HCT116 (cell line): ENCODE measurements around the gene HAO2.

Source experiments
- EZH2phosphoT487 ChIP-seq: fragments of 200-600 bp; IDR thresholded peaks from 2 replicates; pipeline ENCODE4 v1.6.1; 2018; ENCODE audit warnings: antibody characterized with exemption, borderline replicate concordance
- POLR2A ChIP-seq: IDR thresholded peaks from 2 replicates; pipeline ENCODE4 v1.7.0; 2011; ENCODE audit warnings: borderline replicate concordance; ENCODE audit not compliant: insufficient read depth, insufficient read length; ENCODE audit errors: extremely low read depth
- POLR2AphosphoS5 ChIP-seq: IDR thresholded peaks from 2 replicates; pipeline ENCODE4 v1.6.1; 2011; ENCODE audit warnings: mild to moderate bottlenecking, low read depth, low read length, moderate library complexity
- RAD21 ChIP-seq: IDR thresholded peaks from 2 replicates; pipeline ENCODE4 v1.6.1; 2012; ENCODE audit warnings: low read depth, mild to moderate bottlenecking
- SP1 ChIP-seq: IDR thresholded peaks from 2 replicates; pipeline ENCODE4 v1.6.1; 2012; ENCODE audit warnings: low read depth
- SRF ChIP-seq: IDR thresholded peaks from 2 replicates; pipeline ENCODE4 v1.6.1; 2012; ENCODE audit warnings: low read depth
- TF ChIP-seq, protein P1 (sequence below), 3 experiments: fragments of 200-600 bp in 1 of 3; sonication (generic) in 1 of 3; IDR thresholded peaks in 2 of 3; conservative IDR thresholded peaks in 1 of 3; 2 replicates each; pipeline ENCODE4 v1.5.1; 2012 to 2017; ENCODE audit warnings: low read depth in 2 of 3, low read length in 2 of 3, antibody characterized with exemption in 1 of 3, borderline replicate concordance in 1 of 3, control low read depth in 1 of 3, mild to moderate bottlenecking in 1 of 3, mixed read lengths in 1 of 3, mixed run types in 1 of 3, moderate library complexity in 1 of 3; ENCODE audit not compliant: insufficient read depth in 1 of 3
- TF ChIP-seq, protein P2 (sequence below): IDR thresholded peaks from 2 replicates; pipeline ENCODE4 v1.6.1; 2012

DNA sequence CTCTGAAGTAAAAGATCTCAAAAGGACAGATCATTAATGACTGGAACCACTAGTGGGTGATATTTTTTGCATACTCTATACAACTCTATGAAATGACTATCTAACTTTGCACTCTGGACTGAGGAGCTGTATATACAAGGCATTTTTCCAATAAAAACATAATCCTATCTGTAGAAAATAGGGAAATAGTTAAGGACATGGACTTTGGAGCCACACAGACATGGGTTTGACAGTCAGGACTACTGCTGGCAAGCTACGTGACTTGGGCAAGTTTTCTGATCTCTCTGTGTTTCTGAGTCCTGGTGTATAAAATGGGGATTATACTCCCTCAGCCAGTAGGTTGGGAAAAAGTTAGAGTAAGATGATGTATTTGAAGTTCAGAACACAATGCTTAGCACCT lies 25.5 kb downstream of the HAO2 start:
- TF ChIP-seq, protein P1, sequence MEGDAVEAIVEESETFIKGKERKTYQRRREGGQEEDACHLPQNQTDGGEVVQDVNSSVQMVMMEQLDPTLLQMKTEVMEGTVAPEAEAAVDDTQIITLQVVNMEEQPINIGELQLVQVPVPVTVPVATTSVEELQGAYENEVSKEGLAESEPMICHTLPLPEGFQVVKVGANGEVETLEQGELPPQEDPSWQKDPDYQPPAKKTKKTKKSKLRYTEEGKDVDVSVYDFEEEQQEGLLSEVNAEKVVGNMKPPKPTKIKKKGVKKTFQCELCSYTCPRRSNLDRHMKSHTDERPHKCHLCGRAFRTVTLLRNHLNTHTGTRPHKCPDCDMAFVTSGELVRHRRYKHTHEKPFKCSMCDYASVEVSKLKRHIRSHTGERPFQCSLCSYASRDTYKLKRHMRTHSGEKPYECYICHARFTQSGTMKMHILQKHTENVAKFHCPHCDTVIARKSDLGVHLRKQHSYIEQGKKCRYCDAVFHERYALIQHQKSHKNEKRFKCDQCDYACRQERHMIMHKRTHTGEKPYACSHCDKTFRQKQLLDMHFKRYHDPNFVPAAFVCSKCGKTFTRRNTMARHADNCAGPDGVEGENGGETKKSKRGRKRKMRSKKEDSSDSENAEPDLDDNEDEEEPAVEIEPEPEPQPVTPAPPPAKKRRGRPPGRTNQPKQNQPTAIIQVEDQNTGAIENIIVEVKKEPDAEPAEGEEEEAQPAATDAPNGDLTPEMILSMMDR (IDR thresholded peaks at IDR 0.05 in 2 of 3, conservative IDR thresholded peaks at IDR 0.05 in 1 of 3; ENCODE audit: borderline replicate concordance in 1 of 3, insufficient read depth in 1 of 3, low read depth in 2 of 3, low read length in 2 of 3) = no peak
- no peak for TF ChIP-seq POLR2AphosphoS5
- no peak for TF ChIP-seq POLR2A
- TF ChIP-seq SP1 = no peak
- no peak for TF ChIP-seq RAD21
- TF ChIP-seq, protein P2, sequence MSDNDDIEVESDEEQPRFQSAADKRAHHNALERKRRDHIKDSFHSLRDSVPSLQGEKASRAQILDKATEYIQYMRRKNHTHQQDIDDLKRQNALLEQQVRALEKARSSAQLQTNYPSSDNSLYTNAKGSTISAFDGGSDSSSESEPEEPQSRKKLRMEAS = no peak
- TF ChIP-seq EZH2phosphoT487 = no peak
- no peak for TF ChIP-seq SRF
